GM12892 (cell line): Measurements from ENCODE around the gene HSFX2.
A peak's percentile ranks its signal among the peaks of the same experiment; 100 is the strongest.
"Not testable (repeated sequence)": the region's sequence is repeated elsewhere in the genome, so short reads cannot be mapped to it uniquely, and the experiment has no call there.

Experiments used
- DNase-seq: peaks from one replicate; pipeline ENCODE4 v3.0.0; 2011; ENCODE audit not compliant: insufficient read length
- FAIRE-seq: peaks from 2 replicates; lab custom pipeline; 2011; peaks lifted over from hg19 to GRCh38; lab: Jason Lieb, UNC
- POLR2A ChIP-seq: IDR thresholded peaks from 2 replicates; pipeline ENCODE4 v1.6.1; 2011; ENCODE audit warnings: low read depth, low read length, control low read depth
- POLR2AphosphoS5 ChIP-seq: IDR thresholded peaks from 2 replicates; pipeline ENCODE4 v1.6.1; 2011; ENCODE audit warnings: low read depth, low read length, control low read depth
- TAF1 ChIP-seq: IDR thresholded peaks from 2 replicates; pipeline ENCODE4 v1.6.1; 2011; ENCODE audit warnings: low read depth, mild to moderate bottlenecking, control low read depth, low read length, borderline replicate concordance

Gene HSFX2

DNA sequence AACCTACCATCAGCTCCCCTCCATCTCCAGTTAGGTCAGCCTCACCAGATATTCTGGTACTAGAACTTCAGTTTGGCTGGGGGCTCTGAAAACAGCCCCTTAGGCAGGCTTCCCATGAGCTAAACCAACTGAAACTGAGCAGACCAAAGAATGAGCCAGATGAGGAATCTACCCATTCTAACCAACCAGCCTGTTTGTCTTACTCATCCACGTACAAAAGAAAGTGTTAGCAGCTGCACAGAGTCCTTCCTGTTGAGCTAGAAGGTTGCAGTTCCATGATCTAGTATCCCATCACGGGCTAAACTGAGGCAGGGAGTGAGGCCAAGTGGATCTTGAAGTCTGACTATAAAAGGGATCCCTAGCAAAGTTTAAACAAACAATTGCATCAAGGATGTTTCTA is 25.3 kb downstream of the HSFX2 start:
- DNase-seq (no peak), FAIRE-seq (peak; percentile 70)
- TF ChIP-seq POLR2A (no peak), TAF1 (no peak), POLR2AphosphoS5 (no peak)

DNA sequence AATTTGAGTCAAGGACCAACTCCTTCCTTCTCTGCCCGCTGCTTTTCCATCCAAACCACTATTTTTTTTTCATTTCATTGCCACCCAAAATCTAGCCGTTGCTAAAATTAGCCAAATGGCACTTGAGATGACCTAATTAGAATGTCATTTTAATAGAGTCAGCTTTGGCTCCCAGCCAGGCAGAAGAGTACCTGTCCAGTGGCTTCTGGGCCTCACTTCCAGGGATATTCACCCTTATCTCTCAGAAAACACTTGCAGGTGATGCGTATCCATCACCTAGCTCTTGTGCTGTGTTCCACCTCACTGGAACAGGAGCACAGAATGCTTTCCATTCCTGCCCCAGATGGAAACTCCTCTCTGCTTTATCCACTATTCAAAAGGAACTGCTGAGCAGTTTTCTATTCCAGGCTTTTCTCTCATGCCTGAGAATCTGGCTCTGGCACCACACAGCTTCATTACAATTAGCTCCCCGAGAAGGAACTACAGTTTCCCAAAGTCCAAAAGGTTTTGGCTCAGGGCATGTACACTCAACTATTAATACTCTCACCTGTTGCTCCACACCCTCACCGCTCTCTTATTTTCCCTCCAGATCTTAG is 26.3 kb downstream of the HSFX2 start:
- FAIRE-seq (no peak), DNase-seq (no peak)
- no peak for TF ChIP-seq POLR2AphosphoS5
- no peak for TF ChIP-seq POLR2A
- TF ChIP-seq TAF1: no peak

DNA sequence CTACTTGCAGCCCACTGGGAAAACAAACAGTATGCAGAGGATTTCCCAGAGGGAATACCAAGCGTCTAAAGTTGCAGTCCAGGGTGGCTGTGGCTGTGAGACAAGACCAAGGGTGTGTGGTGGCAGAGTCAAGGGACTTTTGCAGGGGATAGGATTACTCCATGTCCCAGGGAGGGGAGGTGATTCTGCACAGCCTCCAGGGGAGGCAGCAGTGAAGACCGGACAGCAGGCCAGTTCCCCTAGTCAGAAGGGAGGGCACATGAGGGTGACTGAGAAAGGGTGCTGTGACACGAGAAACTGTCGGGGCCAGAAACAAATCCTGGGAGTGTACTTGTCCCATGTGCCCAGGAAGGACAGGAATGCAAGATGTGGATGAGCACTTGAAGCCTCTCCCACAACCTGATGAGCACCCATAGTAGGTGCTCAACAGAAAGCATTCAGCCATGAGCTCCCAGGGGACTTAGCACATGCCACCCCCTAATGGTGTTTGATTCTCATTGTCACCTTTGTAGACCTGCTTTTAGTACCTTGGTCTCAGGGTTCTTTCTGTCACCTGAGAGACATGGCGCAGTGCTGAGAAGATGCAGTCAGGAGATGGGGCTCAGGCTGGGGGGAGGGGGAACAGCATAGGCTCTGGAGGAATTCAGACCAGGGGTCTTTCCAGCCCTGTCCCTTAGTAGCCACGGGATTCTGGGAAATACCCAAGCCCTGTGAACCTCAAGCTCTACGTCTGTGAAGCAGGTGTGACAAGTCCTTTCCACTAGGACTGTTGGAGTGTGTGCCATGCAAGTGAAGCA is 27.3 kb downstream of the HSFX2 start:
- TF ChIP-seq TAF1 (no peak), POLR2AphosphoS5 (no peak), POLR2A (no peak)
- FAIRE-seq: no peak
- DNase-seq: no peak

DNA sequence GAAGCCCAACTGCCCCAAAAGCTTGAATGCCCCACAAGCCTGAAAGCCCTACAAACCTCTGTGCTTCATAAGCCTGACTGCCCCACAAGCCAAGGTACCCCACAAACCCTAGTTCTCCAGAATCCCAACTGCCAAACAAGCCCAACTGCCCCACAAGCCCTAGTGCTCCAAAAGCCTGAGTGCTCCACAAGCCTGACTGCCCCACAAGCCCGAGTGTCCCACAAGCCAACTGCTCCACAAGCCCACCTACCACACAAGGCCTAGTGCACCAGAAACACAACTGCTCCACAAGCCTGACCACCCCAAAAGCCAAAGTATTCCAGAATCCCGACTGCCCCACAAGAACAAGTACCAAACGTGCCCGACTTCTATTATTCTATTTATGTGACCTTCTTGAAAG is 31.8 kb downstream of the HSFX2 start:
- DNase-seq: no peak
- FAIRE-seq: no peak
- TF ChIP-seq POLR2A (no peak), POLR2AphosphoS5 (no peak), TAF1 (no peak)

DNA sequence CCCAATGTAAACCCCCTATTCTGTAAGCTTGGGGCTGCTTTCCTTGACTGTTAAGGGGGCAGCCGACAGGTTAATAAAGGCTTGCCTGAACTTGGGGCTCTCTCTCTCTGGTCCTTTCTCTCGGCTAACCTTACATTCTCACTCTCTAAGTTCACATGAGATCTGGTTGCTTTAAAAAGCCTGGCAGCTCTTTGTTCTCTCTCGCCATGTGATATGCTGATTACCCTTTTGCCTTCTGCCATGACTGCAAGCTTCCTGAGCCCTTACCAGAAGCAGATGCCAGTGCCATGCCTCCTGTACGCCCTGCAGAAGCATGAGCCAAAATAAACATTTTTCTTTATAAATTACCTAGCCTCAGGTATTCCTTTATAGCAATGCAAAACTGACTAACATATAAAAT is 39.9 kb downstream of the HSFX2 start:
- FAIRE-seq, DNase-seq: not testable (repeated sequence)

DNA sequence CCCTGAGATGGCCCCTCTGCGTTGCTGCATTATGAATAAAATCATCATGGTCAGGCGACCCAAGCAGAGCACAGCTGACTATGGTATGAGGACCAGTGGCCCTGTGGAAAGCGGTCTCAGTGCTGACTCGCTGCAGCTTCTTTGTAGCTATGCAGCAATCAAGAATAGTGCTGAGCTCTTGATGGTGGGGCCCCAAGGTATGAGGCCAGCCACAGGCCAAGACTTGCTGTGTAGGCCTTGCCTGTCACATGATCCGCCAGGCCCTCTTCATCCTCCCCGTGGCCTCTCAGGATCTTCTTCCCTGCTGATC is 43.2 kb downstream of the HSFX2 start:
- DNase-seq: not testable (repeated sequence)
- FAIRE-seq: peak; percentile 5

DNA sequence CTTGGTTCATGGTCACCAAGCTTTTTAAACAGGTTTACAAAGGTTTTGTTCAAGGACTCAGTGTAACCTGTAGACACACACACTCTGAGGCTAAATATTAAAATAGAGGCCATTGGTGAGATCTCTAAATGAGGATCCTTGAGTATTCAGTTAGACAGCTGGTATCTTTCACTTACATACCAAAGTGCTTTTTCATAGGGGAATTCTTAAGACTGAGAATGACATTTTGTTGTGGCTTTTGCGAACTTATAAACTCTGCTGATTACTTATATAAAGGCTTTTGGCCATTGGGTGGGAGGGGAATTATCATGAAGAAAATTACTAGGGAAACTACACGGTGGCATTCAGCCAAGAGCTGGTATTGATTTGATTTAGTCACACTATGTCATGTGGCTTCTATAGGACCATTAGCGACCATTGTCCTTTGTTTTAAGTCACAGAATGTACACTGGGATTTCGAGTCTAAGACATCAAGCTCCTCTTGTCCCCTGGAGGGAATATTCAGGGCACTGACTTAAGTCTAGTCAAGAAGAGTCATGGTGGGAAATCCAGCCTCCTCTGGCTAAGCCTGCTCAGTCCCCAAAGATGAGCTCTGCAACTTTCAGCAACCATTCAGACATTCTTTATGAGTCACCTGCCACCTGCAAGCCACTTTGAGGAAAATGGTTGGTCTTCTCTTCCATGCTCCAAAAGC is 43.7 kb downstream of the HSFX2 start:
- FAIRE-seq: peak; percentile 58
- DNase-seq: not testable (repeated sequence)

DNA sequence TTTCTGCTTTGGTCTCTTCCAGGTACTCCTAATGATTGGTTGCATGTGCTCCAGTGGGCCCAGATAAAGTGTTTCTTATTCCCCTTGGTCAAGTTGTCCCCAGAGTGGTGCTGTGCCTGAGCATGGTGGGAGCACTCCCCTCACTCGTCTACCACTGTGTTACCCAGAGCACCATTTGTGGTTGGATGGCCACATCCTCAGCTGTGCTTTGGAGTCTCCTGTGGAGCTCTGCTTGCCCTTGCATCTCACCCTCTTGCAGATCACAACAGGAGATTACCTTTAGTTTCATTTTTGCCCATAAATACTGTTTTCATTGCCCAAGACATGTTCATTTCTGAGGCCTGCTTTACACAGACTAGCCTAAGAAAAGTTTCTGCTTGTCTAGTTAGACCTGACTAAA is 44.7 kb downstream of the HSFX2 start:
- not testable (repeated sequence) for DNase-seq
- peak; percentile 84 for FAIRE-seq

DNA sequence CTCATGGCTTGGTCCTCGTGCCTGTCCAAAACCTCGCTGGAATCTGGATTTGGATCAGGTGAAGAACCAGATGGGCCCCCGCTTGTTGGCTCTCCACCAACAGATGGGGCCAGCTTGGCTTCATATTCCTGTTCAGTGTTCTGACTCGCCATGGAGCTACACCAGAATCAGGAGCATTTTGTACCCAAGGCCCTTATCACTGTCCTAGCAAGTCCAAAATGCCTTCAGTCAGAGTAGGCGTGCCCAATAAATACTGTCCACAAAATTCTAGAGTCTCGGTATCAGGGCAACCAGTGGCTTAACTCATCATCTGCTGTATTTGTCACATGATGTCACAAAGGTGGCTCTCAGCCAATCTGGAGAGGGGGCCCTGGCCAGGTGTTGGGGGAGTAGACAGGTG is 45.4 kb downstream of the HSFX2 start, which contains the start of gene HSFX3:
TSS of gene HSFX3 (minus strand) at position 224 of the 400 bp plus-strand sequence. CDS start at position 152, 72 bp downstream.
- DNase-seq: not testable (repeated sequence)
- FAIRE-seq: peak; percentile 74

DNA sequence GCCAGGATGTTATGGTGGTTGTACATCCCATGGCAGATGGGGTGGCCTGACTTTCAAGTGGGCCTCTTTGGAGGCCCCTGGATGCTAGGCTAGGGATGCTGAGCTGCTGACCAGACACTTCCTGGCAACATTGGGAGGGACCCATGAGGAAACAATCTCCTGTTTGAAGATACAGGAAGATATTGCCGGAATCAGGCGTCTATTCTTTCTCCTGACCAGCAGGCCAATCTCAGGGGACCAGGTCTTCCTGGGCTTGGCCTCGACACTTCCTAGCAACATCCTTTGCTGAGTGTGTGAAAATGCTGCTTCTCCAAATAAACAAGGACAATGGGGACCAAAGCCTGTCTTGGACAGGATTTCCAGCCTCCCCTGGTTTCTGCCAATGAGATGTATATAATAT is 47.3 kb downstream of the HSFX2 start:
- DNase-seq, FAIRE-seq: not testable (repeated sequence)

DNA sequence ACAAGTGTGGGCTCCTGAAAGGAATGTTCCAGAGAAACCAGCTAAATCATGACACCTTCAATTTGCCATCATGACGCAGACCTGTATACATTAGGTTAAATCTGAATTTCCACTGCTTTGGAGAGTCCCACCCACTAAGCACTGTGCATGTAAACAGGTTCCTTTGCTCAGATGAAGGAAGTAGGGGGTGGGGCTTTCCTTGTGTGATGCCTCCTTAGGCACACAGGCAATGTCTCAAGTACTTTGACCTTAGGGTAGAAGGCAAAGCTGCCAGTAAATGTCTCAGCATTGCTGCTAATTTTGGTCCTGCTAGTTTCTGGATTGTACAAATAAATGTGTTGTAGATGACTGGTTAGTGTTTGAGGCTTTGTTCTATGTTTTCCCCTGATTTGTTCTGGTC is 48.2 kb downstream of the HSFX2 start:
- peak; percentile 78 for FAIRE-seq
- DNase-seq: not testable (repeated sequence)

DNA sequence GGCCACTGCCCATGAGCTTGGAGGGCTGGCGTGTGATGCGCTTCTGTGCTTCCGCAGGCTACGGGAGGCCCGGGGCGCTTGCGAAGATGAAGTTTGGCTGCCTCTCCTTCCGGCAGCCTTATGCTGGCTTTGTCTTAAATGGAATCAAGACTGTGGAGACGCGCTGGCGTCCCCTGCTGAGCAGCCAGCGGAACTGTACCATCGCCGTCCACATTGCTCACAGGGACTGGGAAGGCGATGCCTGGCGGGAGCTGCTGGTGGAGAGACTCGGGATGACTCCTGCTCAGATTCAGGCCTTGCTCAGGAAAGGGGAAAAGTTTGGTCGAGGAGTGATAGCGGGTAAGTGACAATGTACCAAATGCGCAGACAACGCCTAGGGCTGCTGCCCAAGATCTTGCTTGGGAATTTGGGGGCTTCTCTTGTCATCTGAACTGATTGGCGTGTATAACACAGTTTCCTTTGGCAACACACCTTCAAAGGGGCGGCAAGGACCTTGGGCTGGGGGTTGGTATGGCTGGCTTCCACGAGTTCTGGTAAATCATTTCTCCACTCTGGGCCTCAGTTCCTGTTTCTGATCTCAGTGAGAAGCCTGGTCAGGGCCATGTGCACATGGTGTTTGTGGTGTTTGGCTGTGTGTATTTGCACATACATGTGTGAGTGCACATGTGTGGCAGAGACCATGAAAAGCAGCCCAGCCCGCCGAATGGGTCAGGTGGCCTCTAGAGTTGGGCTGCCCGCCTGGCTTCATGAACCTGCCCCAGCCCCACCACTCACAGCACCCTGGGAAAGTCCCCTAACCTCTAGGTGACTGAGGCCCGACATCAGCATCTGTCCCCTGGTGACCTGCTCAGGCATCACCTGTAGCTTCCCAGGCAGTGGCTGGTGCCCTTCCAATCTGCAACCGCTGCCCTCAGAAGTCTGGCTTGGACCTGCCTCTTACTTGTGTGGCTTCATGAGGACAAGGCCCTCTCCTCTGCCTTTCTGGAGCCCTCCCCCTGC is 49.3 kb downstream of the HSFX2 start:
- DNase-seq, FAIRE-seq: not testable (repeated sequence)
